Choroid plexus epithelial cell (primary cell): ENCODE results near the gene YPEL4.

ENCODE experiments used
- DNase-seq: peaks from one replicate; pipeline ENCODE4 v3.0.0-alpha.2; 2010; ENCODE audit warnings: low read depth
- H3K4me3 ChIP-seq: 2 replicates; pipeline ENCODE4 v1.5.1; 2011; ENCODE audit warnings: low read depth, mild to moderate bottlenecking, control low read depth, low read length, moderate library complexity
- CTCF ChIP-seq: conservative IDR thresholded peaks from 2 replicates; pipeline ENCODE4 v1.5.1; 2011; ENCODE audit warnings: low read depth, mild to moderate bottlenecking, control low read depth, inconsistent platforms, low read length, moderate library complexity

Gene YPEL4

GRCh38 chr11:57638811-57639320, 10.8 kb downstream of the YPEL4 start:
- no peak for DNase-seq
- no peak for TF ChIP-seq CTCF
- H3K4me3 ChIP-seq, result peak overlapping the region; percentile 94

- peak; percentile 87 for DNase-seq
- no peak for TF ChIP-seq CTCF
- H3K4me3 ChIP-seq, result peak overlapping the region; percentile 94
Observed at GRCh38 chr11:57638005-57638781, 11.5 kb downstream of the YPEL4 start.

GRCh38 chr11:57637626-57638004, 12.1 kb downstream of the YPEL4 start:
- peak overlapping the region; percentile 94 for H3K4me3 ChIP-seq
- TF ChIP-seq CTCF, result no peak
- no peak for DNase-seq

GRCh38 chr11:57635246-57635645, 14.5 kb downstream of the YPEL4 start:
- DNase-seq, result no peak
- TF ChIP-seq CTCF, result no peak
- H3K4me3 ChIP-seq, result no peak overlapping the region

GRCh38 chr11:57634311-57634710, 15.4 kb downstream of the YPEL4 start:
- no peak for TF ChIP-seq CTCF
- no peak for DNase-seq
- no peak overlapping the region for H3K4me3 ChIP-seq

- no peak overlapping the region for H3K4me3 ChIP-seq
- no peak for TF ChIP-seq CTCF
- DNase-seq, result no peak
Observed at GRCh38 chr11:57633394-57634070, 16.2 kb downstream of the YPEL4 start.

GRCh38 chr11:57632116-57632515, 17.6 kb downstream of the YPEL4 start:
- TF ChIP-seq CTCF, result no peak
- H3K4me3 ChIP-seq, result no peak overlapping the region
- no peak for DNase-seq
